GOT3 (cell line): ENCODE results near the gene GALNT9.

Experiments
- DNase-seq: peaks from one replicate; lab custom pipeline; 2025; ENCODE audit warnings: mixed read lengths; lab: John Stamatoyannopoulos, UW

GALNT9 gene

DNA sequence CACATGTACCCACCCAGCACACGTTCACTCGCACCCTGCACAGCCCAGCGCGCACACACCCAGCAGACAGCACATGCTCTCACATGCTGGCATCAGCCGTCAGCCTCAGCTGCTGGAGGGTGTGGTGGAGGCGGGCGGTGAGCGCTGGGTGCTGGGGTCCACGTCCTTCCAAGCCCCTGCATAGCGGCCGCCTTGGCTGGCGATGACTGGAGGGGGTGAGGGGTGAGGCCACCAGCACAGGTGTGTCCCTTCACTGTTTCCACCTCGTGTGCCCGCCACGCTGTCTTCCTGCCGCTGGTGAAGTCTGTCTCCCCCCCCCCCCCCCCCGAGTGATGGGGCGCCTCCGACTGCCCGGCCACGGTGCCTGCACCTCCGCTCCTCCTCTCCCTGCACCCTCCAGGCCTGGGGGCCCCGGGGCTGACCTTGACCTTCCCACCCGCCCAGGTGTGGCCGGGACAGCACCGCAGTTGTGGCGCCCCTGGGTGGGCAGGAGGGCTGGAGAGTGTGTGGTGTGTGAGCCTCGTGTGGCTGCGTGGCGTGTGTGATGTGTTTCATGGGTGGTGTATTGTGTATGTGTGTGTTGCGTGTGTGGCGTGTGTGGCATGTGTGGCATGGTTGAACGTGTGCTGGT, 147.7 kb downstream of the GALNT9 start:
- no peak for DNase-seq

DNA sequence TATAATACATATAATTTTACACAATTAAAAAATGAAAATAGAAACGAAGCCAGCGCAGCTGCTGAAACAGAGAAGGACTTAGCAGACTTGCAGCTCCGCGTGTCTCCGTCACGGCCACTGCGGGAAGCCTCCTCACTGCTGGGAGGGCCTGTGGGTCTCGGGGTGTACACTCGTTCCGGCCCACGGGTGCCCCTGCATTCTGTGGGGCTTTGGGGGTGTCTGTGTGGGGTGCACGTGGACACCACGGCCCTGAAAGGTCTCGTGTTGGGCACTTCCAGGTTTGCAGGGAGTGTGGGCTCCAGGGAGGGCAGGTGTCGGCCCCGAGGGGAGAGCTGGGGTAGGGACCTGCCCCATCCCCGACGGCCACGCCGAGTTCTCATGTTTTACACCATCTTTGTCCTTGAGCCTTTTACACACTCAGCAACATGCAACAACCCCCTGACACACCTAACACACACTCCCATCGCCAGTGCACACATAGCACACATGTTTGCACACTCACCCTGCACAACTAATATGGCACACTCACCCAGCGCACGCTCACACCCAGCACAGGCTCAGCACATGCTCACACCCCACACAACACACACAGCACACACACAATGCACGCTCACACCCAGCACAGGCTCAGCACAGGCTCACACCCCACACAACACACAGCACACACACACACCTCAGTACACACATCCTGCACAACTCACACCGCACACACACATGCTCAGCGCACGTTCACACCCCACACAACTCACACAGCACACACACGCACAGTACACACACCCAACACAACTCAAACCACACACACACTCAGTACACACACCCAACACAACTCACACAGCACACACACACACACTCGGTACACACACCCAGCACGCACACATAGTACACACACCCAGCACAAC, 148.5 kb downstream of the GALNT9 start:
- no peak for DNase-seq

DNA sequence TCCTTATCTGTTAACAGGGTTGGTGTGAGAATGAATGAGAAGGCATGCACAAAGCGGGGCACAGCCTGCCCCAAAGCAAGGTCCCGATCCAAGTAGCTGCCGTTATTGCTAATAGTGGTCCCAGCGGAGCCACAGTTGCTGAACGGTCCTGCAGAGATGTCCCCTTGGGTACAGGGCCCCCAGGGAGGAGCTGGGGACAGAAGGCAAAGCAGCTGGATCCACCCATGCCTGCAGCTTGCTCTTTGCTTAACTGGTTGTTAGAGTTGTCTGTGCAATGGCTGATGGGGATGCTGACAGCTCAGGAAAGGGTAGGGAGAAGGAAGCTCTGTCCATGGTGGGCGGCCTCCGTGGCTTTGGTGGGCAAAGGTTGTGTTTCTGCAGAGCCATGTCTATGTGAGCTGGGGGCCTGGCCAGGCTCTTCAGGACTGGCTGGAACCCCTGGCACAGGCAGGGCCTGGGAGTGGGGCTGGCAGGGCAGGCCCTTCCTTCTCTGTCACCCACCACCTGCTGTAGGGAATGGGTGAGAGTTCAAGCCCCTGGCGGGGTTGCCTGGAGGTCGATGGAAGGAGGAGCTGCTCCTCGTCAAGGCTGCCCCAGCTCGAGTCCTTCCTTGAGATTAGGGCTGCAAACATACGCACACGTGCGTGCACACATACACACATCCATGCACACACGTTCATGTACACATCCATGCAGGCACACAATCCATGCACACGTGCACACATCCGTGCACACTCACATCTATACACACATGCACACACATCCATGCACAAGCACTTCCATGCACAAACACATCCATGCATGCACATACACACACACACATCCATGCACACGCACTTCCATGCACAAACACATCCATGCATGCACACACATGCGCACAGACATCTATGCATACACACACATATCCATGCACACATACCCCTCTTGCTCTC, 149.7 kb downstream of the GALNT9 start:
- DNase-seq, result no peak

DNA sequence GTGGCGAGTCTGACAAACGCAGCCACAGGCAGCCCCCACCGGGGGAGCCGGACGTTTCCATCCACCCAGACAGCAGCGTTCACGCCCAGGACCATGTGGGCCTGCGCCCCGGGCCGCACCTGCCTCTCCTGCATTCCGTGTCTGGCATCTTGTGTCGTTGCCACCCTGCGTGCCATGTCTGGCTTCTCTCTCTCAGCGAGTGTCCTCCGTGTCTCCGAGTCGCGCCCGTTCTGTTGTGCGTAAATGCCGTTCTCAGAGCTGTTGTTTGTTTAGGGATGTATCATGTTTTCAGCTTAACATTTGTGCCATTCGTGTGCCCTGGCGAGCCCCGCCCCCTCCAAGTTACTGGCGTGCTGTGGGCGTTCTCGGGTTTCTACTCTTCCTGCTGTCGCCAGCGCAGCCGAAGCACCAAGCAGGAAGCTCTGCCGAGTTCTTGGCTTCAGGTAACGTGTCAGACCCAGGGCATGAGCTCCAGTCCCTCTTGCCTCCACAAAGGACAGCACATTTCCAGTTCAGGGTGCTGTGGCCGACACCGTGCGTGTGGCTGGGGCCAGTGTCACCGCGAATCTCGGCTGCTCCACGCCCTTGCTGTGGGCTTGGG, 150.5 kb downstream of the GALNT9 start:
- DNase-seq, result no peak

DNA sequence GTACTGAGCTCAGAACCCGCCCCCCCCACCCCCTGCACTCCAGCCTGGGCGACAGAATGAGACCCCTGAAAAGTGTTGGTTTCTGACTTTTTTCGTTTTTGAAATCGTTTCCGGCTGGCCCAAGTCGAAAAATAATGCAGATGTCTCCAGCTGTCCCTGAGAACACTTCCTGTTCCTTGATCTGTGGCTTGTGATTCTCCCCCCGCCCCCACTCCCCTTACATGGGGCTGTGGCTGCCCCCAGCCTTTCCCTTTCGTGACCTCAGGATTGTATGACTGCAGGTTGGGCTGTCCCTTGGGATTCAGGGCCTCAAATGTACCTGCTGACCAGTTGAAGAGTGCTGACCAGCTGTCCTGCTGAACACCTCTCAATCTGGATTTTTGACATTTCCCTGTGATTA, 151.1 kb downstream of the GALNT9 start:
- no peak for DNase-seq

DNA sequence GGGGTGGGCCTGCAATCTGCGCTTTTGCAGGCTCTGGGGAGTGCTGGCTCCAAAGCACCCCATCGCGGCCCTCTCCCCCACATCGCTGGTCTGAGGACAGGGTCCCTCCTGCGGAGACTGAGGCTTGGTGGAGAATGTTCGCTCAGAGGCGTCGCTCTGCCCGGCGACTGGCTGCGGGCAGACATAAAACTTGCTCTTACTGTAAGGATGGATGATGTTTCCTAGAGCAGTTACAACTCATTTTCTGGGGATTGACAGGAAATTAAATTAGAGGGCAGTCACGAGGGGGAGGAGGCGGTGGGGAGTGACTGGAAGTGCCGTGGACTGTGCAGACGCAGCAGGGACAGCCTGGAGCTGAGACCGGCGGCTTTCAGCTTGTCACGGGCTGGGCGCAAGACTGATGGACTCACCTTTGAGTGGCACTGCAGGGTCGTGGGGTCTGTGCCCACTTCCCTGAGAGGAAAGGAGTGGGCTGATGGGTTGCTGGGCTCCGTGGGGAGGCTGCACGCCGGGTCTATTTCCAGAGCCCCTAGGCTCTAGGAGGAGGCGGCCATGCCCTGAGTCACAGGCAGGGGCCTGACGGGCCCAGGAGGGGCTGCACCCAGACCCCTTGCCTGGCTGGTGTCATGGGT, 152.4 kb downstream of the GALNT9 start:
- DNase-seq, result no peak

DNA sequence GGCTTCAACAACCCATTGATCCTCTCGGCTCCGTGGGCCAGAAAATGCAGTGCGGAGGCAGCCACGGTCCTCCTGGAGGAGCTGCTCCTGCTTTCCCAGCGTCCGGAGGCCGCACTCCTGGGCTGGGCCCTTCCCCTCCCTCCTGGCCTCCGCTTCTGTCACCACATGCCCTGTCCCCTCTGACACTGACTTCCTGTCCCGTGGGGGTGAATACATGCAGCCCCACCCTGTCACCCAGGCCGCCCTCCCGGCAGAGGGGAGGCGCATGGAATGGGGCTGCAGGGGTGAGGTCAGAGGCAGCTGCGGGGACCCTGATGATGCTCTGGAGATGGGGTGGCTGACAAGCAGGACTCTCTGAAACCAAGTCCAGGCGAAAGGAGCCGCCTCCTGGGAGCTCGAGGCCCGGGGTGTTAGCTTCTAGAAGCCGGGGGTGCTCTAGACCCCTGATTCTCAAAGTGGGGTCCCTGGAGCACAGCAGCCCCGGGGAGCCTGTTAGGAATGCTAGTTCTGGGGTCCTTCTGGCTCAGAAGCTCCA, 152.9 kb downstream of the GALNT9 start:
- no peak for DNase-seq

DNA sequence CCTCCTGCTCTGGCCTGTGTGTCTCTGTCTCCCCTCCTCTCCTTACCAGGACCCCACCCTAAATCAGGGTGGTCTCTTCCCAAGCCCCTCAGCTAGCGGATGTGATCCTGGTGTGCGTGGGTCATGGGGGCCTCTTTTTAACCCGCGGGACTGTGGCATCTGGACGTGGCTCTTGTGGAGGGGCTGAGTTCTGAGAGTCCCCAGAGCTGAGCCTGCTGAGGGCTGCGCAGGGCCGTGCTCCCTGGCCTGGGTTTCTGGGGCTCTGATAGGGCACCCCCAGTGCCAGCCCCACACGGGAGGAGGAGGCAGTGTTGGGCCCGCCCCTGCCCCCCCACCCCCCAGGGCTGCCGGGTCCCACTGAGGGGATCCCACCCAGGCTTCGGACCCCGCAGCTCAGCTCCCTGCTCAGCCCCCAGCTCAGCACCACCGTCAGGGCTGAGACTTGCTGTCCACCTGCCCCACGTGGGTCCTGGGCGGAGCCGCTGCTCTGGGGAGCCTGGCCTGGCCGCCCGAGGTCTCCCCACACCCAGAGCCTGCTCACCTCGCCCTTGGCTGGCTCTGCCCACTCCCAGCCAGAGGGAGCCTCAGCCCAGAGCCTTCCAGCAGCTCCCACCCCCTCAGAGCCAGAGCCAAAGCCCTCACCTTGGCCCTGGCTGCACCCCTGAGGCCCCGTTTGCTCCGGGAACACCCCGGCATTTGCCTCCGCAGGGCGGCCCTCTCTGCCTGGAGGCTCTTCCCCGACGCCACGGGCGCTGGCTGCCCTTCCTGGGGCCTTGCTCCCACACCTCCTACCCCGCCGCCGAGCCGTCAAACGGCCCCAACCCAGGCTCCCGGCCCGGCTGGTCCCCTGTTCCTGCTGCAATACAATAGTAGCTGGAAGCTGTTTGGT, 153.6 kb downstream of the GALNT9 start:
- DNase-seq, result no peak

DNA sequence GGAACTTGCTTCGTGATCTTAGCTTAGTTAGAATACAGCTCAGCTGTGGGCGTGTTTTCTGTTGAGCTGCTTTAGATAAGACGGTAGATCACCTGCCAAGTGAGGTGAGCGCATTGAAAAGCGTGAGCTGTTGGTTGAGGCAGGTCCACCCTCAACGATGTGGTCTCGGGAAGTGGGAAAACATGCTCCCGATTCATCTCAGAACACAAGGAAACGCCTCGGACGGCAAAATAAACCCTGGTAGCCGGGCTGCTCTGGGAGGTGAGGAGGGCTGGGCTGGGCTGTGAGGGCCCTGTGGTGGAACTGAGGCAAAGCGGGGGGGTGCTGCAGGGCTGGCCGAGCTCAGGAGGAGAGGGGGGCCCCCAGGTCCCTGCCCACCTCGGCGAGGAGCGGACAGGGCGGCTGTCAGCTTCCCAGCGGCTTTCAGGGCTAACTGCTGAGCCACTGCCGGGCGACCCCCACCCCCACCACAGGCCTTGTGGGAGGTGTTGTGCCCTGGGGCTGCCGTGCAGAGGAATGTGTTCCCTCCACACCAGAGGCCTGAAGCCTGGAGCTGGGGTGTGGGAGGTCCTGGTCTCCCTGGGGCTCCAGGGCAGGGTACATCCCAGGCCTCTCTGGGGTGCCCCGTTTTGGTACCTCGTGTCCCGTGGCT, 154.4 kb downstream of the GALNT9 start:
- no peak for DNase-seq

DNA sequence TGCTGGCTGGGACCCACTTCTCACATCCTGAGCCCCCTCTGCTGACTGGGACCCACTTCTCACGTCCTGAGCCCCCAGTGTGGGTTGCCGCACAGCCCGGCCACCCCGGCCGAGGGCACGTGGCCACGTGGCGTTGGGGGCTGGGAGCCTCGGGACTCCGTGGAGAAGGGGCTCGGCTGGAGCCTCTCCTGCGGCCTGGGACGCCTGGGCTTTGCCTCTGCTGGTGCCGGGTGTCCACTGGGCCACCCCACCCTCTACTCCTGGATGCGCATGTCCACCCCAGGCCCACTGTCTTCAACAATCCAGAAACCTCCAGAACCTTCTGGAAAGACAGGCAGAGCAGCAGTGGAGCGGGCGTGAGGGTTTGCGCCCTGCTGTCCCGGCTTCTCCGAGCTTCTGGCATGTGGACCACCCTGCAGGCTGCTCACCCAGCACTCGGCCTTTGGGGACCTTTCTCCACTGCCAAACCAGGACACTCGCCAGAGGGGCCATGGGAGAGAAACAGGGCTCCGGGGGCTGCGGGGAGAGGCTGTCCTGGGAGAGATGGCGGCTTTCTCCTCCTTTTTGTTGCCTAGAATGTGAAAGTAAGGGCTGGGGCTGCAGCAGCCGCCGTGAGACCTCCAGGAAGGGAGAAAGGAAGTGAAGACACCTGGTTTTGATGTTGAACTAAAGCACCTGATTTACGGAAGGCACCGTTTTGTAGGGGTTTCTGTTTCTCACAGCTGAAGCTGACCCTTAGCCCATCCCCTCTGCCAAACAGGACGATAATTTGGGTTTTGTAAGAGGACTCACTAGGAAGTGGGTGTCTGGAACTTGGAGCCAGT, 155.2 kb downstream of the GALNT9 start:
- DNase-seq, result no peak

DNA sequence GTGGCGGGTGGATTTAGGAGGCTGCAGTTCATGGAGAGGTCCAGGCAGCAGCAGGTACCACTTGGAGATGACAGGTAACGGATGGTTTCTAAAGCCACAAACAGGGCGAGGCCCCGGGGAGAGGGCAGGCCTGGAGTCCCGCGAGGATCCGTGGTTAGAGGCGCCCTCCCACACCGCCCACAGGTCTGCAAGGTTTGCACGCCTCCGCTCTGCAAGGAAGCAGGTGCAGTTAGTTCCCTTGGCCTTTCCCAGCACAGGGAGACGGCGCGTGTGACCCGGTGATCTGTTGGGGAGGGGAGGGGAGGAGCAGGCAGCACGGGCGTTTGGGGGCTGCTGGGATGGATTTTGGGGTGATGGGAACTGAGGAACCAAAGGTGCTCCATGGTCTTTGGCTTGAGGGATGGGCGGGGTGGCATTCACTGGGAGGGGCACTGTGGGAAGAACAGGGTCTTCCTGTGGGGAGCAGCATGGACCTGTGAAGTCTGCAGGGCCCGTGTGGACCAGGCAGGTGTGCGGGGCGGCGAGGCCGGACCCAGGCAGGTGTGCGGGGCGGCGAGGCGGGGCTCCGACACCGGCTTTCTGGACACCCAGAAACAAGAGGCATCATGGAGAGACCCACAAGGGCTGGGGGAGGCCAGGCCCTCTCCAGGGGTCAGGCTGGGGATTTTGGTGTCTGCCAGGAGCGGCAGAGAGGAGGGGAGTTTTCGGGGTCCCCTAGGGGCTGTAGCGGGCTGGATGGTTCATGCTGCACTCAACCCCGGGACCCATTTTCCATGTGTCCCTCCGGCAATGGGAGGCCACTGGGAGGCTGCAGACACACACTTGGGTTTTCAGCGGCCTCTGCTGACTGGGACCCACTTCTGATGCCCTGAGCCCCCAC, 156.0 kb downstream of the GALNT9 start:
- DNase-seq, result no peak

DNA sequence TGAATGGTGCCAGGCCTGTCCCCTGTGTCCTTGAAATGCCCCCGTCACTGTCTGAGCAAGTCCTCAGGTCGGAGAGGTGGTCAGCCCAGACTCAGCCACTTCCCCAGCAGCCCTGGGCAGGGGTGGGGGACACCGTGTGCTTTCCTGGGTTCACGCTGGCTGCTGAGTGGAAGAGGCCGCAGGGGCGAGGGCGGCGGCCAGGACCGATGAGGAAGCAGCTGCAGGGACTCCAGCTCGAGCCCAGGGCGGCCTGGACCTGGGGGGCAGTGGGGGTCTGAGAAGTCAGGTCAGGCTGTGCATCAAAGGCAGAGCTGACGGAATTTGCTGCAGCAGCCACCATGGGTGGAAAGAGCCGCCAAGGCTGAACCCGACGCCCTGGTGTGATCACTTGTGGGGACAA, 156.8 kb downstream of the GALNT9 start:
- DNase-seq, result no peak

DNA sequence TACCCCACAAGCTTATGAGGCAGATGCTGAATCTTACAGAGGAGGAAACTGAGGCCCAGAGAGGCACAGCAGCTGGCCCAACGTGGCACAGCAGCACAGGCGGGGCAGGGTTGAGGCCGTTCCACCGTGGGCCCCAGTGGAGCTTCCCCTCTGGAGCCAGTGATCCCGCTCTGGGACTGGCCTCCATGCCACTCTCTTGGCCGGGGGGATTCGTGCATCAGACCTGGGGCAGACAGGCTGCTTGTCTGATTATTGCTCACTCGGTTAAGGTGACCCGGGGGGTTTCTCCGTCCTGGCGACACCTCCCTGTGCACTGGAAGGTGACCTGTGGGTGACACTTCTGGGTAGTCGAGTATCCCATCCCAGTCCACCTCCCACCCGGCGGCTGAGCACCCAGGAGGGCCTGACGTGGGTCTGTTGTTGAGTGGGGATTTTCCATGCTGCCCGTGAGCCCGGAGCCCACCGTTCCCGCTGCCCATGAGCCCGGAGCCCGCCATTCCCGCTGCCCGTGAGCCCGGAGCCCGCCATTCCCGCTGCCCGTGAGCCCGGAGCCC, 157.3 kb downstream of the GALNT9 start:
- no peak for DNase-seq

DNA sequence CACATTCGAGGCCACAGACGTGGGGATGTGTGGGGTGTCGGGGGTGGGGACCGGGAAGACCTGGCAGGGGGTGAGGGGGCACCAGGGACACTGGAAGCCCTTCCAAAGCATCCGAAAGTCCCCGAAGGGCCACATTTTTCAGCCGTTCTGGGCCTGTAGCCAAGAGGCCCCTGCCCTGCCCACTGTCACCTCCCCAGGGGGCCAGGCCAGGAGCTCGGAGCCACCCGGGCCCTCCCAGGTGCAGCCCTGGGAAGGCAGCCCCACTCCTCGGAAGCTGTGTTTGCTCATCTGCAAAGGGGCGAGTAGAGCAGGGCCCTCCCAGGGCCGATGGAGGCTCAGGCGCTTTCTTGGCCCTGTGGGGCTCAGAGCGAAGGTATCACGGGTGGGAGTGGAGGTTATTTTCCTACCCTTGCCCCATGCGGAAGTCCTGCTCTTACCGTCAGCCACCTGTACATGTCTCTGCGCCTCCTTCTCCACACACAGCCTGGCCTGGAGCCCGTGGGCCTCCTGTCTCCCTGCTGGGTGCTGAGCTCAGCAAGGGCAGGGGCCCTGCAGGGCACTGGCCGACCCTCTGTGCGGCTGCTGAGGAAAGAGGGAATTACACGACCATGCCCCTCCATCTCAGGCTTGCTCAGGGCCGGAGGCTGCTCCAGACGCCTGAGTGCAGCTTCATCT, 158.0 kb downstream of the GALNT9 start:
- no peak for DNase-seq

DNA sequence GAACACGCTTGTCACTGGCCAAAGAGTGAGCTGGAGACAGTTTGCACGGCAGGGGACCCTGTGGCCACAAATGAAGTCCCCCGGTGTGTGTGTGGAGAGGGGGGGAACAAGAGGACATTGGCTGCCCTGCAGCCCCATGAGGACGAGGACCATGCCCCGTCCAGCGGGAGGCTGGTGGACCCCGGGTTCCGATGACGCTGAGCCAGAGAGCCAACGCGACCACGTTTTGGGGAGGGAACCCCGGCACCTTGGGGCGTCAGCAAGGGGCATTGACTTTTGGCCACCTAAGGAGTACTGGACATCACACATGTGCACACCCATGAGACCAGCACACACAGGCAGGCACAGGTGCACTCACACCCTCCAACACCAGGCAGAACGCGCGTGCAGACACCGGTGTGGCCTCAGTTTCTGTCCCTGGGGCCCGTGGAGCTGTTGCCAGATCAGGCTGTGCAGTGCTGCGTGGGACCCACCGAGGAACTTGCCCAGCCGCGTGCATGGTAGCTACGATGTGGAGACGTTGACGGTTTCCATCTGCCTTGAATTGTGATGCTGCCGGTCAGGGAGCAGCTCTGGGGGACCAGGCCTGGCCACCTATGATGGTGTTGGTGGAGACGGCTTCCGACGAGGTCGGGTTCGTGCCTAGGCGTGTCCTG, 158.6 kb downstream of the GALNT9 start:
- DNase-seq, result no peak

DNA sequence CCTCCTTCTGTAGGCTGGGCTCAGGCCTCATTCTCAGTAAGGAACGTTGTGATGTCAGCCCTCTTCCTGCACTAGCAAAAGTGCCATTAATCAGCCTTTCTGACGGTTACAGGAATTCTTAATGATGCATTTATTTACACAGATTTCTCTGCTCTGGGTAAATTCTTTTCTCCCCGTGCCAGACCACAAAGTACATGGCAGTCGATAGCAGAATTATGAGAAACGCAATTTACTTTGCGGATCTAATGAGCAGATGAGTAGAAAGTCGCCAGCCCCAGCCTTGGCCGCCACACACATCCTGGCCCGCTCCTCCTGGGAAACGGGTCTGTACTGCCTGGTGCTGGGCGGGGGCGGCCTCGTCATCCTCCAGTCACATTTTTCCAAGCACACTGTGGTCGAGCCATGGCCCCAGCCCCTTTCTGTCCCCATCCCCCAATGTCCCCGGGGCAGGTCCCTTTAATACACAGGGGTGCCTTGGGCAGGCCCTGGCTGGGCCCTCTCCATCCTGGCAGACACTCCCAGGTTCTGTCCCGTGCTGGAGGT, 159.2 kb downstream of the GALNT9 start:
- no peak for DNase-seq
